ENCODE results near the gene HAPSTR1.

DNA sequence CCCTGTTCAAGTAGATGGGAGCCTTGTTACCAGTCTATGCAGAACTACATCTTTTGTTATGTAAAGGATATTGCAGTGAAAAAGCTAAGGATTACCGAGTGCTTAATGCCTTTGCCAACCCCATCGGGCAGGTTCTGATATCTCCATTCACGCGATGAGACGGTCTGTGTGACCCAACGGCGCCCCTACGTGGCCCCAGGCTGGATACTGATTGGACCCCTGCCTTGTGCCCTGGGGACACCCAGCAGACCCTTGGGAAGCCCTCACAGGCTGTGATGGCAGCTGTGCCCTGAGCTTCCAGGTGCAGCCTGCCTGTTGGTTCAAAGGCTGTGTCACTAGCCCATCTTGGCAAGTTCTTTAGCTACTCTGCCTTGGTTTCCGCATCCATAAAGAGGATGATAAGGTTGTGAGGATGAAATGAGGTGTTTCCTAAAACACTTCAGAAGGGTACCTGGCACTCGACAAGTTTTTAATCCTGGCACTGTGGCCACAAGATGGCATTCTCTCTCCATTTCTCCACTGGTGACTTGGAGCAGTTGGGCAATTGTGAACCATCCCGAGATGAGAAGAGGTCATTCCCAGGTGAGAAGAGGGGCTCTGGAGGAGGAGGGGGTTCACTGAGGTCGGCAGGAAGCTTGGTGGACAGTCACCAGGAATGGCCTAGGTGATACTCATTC lies 33.6 kb downstream of the HAPSTR1 start:
- no peak for TF ChIP-seq POLR2A (IDR thresholded peaks at IDR 0.05)
- TF ChIP-seq CTCF (IDR thresholded peaks at IDR 0.05), result no peak
